WTC11 (cell line): Measurements from ENCODE around the gene OGDHL.

Experiments
- CREM ChIP-seq: sonication (generic); formaldehyde crosslinking; IDR thresholded peaks from 2 replicates; pipeline ENCODE4 v1.8.1; 2022; ENCODE audit warnings: mild to moderate bottlenecking, missing genetic modification reagents, moderate library complexity
- CTCF ChIP-seq: fragments of 200-600 bp; IDR thresholded peaks from 2 replicates; pipeline ENCODE4 v1.8.0; 2022; ENCODE audit warnings: antibody characterized with exemption
- NFE2L1 ChIP-seq: sonication (generic); formaldehyde crosslinking; IDR thresholded peaks from 2 replicates; pipeline ENCODE4 v1.8.1; 2023; ENCODE audit warnings: missing genetic modification reagents
- NFYB ChIP-seq: sonication (generic); formaldehyde crosslinking; conservative IDR thresholded peaks from 2 replicates; pipeline ENCODE4 v1.8.0; 2022; ENCODE audit warnings: low read depth, missing genetic modification reagents
- NR1H2 ChIP-seq: sonication (generic); formaldehyde crosslinking; IDR thresholded peaks from 2 replicates; pipeline ENCODE4 v1.9.0; 2021; ENCODE audit warnings: mild to moderate bottlenecking, moderate library complexity, missing genetic modification reagents
- ZBTB21 ChIP-seq: sonication (generic); formaldehyde crosslinking; IDR thresholded peaks from 2 replicates; pipeline ENCODE4 v1.8.1; 2023; ENCODE audit warnings: mild to moderate bottlenecking, missing genetic modification reagents, borderline replicate concordance

- TF ChIP-seq NR1H2 (CRISPR knock-in tag) = no peak
- no peak for TF ChIP-seq NFE2L1 (CRISPR knock-in tag)
- no peak for TF ChIP-seq ZBTB21 (CRISPR knock-in tag)
- TF ChIP-seq CREM (CRISPR knock-in tag) = no peak
- TF ChIP-seq CTCF = no peak
- no peak for TF ChIP-seq NFYB (CRISPR knock-in tag)
Measured at GRCh38 chr10:49742683-49743463, 19.2 kb downstream of the OGDHL start.
